ENCODE measurements around the gene CYP2A6.

Gene CYP2A6

GRCh38 chr19:40800997-40801377, 49.3 kb downstream of the CYP2A6 start:
- no peak for DNase-seq

DNA sequence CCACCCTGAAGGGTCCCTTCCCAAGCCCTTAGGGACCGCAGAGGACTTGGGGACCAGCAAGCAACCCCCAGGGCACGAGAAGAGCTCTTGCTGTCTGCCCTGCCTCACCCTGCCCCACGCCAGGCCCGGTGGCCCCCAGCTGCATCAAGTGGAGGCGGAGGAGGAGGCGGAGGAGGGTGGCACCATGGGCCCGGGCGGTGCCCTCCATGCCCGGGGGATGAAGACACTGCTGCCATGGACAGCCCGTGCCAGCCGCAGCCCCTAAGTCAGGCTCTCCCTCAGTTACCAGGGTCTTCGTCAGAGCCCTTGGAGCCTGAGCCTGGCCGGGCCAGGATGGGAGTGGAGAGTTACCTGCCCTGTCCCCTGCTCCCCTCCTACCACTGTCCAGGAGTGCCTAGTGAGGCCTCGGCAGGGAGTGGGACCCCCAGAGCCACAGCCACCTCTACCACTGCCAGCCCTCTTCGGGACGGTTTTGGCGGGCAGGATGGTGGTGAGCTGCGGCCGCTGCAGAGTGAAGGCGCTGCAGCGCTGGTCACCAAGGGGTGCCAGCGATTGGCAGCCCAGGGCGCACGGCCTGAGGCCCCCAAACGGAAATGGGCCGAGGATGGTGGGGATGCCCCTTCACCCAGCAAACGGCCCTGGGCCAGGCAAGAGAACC, 49.8 kb downstream of the CYP2A6 start:
- DNase-seq, result no peak

GRCh38 chr19:40799558-40800338, 50.5 kb downstream of the CYP2A6 start:
- DNase-seq, result no peak

- DNase-seq, result peak; percentile 98
Observed at GRCh38 chr19:40798683-40799557, 51.3 kb downstream of the CYP2A6 start, which contains the start of gene EGLN2. Gene EGLN2, plus strand, starts transcription at chr19:40799191. Its CDS starts 1,382 bp downstream, at chr19:40800573.

DNA sequence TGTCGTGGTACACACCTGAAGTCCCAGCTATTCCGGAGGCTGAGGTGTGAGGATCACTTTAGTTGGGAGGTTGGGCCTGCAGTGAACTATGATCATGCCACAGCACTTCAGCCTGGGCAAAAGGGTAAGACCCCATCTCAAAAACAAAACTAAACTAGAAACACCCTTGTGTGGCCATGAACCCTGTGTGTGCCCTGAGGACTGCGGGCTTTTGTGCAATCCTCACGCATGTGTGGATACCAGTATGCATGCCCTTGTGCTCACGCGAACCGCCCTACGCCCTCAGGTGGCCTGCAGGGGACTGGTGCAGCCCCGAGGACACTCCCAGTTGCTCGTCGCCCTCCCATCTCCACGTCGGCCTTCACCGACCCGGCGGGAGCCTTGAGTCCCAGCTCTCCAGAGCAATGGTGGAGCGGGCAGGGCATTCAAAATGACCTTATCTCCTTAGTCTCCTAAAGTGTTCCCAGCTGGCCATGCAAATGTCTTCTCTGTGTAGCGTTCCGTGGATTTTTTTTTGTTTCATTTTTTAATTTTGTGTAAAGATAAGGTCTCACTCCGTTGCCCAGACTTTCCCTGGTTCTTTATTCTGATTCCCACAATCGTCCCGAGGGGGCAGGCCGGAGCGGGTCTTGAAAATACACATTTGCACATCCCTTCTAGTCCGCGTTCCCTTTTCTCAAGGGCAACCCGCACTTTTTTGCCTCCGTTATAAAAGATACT, 52.1 kb downstream of the CYP2A6 start:
- no peak for DNase-seq

DNA sequence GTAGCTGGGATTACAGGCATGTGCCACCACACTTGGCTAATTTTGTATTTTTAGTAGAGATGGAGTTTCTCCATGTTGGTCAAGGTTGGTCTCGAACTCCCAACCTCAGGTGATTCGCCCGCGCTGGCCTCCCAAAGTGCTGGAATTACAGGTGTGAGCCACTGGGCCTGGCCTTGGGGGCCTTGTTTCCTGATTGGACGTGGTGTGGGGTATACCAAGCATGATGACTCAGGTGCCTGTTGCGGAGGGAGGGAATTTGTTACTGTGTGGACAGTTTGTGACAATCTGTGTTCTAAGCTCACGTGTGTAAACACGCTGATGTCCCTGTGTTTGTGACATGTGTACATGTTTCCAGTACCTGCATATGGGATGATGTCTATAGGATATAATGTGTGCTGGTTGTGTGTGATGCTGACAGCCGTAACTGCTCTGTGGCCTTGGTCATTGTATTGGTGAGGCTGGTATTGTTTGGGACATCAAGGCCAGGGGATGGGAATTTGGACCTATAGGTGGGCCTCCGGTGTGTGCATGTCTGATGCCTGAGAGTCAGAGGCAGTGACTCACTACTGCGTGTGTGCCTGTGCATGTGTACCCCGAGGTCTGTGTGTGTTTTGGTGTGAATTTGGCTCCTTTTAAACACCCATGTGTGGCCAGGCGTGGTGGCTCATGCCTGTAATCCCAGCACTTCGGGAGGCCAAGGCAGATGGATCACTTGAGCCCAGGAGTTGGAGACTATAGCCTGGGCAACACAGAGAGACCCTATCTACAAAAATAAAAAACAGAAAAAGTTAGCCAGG, 52.9 kb downstream of the CYP2A6 start:
- DNase-seq, result no peak
